Left lung (tissue), 10 donors: ENCODE data around the gene FAM20C. TPM values are rescaled to one million over a fixed set of nuclear protein-coding genes. Genes with fewer than 3 reads are reported as not detected.

Experiments
- ATAC-seq: fragments of 200-7000 bp; cut with Tn5 transposase; one replicate; pipeline ENCODE4 v1.9.1; 2020; ENCODE audit warnings: moderate library complexity
- DNase-seq, 4 donors: peaks; one replicate each; pipeline ENCODE4 v3.0.0-alpha.2; 2013 to 2020
- H3K27ac ChIP-seq, 2 donors: fragments of 200-600 bp; sonication (generic) in 1 of 2; one replicate each; pipeline versions ENCODE4 v1.5.0 to v1.8.0; 2020 to 2021
- H3K27me3 ChIP-seq, 2 donors: fragments of 200-600 bp; sonication (generic) in 1 of 2; one replicate each; pipeline versions ENCODE4 v1.5.0 to v1.8.0; 2020 to 2021
- H3K36me3 ChIP-seq, 2 donors: fragments of 200-600 bp; sonication (generic) in 1 of 2; one replicate each; pipeline versions ENCODE4 v1.5.0 to v1.8.0; 2020 to 2021
- H3K4me1 ChIP-seq, 2 donors: fragments of 200-600 bp; one replicate each; pipeline ENCODE4 v1.8.0; 2021
- H3K4me3 ChIP-seq, 2 donors: fragments of 200-600 bp; sonication (generic) in 1 of 2; one replicate each; pipeline versions ENCODE4 v1.5.0 to v1.8.0; 2020 to 2021; ENCODE audit warnings: mild to moderate bottlenecking in 1 of 2
- H3K9me3 ChIP-seq, 2 donors: fragments of 200-600 bp; sonication (generic) in 1 of 2; one replicate each; pipeline versions ENCODE4 v1.5.0 to v1.8.0; 2020 to 2021
- intact Hi-C, 2 donors: fragments of 100-400 bp; cut with DNase I; formaldehyde crosslinking; loops; one replicate each; pipeline versions ENCODE4 v1.11.2 to v1.14.2; 2022
- polyA plus RNA-seq, 6 donors: library from polyadenylated mRNA; unstranded; fragments of 120-200 nt; gene quantifications; one replicate each; pipeline ENCODE4 v1.2.1, GENCODE V29; 2013; ENCODE audit not compliant: insufficient read length in 6 of 6
- total RNA-seq, 2 donors: library from RNA; stranded (reverse); fragmentation: NEBNext Ultra II Directional; extraction: Animal tissue kit (Norgen Biotek cat#: 25700); gene quantifications; one replicate each; pipeline ENCODE4 v1.2.1, GENCODE V29; 2021
- TF ChIP-seq, protein P1 (sequence below), 2 donors: fragments of 200-600 bp; sonication (generic) in 1 of 2; IDR thresholded peaks; one replicate each; pipeline versions ENCODE4 v1.5.0 to v1.8.0; 2021; ENCODE audit warnings: antibody characterized with exemption in 2 of 2
- donor health status: DM: no; HTN: yes; CAD: no.
- donor health status: DM: no; HTN: no; CAD: no.

Gene FAM20C
- total and polyA plus RNA-seq, 8 donors, result 21.2 to 75.5 (median 31.8) TPM

DNA sequence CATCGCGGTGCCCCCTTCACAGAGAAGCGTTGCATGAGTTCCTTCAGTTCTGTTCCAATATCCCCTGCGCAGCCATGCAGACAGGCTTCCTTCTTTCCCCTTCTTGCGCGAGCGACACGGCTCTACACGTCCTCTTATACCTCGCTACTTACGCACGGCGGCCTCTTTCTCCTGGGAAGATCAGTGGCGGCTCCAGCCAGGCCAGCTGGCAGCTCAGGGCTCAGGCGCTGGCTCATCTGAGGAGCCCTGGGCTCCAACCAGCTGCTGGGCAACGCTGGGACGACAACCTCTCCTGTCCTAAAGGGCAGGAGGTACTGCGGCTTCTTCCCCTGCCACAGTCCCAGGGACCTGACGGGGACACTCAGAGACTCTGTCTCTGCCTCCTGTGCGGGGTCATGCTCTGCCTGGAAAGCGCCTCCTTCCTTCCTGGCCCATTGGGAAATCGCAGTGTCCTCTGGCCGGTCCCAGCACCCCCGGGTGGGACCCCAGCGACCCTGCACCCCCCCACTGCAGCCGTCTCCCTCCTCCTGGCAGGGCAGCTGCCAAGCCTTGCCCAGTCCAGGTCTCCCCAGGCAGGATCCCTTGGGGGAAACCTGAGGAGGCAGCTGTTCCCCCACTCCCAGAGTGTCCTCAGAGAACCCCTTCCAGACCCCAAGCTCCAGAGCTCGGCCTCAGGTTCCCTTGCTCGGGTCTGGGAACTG, 5.0 kb upstream of the FAM20C start:
- Histone ChIP-seq H3K36me3 (no peaks in the 10 kb centered on the region), H3K9me3 (no peaks in the 10 kb centered on the region), H3K27me3 (peaks cover 0 to 37% of the 10 kb centered on the region in 2 donors), H3K27ac (no peak overlapping the region), H3K4me1 (peaks cover 0 to 14% of the 10 kb centered on the region in 2 donors), H3K4me3 (no peak overlapping the region)
- ATAC-seq (peak; percentile 60), DNase-seq (peak in 1 of 4 donors; percentile 79)
- TF ChIP-seq, protein P1, sequence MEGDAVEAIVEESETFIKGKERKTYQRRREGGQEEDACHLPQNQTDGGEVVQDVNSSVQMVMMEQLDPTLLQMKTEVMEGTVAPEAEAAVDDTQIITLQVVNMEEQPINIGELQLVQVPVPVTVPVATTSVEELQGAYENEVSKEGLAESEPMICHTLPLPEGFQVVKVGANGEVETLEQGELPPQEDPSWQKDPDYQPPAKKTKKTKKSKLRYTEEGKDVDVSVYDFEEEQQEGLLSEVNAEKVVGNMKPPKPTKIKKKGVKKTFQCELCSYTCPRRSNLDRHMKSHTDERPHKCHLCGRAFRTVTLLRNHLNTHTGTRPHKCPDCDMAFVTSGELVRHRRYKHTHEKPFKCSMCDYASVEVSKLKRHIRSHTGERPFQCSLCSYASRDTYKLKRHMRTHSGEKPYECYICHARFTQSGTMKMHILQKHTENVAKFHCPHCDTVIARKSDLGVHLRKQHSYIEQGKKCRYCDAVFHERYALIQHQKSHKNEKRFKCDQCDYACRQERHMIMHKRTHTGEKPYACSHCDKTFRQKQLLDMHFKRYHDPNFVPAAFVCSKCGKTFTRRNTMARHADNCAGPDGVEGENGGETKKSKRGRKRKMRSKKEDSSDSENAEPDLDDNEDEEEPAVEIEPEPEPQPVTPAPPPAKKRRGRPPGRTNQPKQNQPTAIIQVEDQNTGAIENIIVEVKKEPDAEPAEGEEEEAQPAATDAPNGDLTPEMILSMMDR (IDR thresholded peaks at IDR 0.05), result no peak
- intact Hi-C loops, result no loop called here

DNA sequence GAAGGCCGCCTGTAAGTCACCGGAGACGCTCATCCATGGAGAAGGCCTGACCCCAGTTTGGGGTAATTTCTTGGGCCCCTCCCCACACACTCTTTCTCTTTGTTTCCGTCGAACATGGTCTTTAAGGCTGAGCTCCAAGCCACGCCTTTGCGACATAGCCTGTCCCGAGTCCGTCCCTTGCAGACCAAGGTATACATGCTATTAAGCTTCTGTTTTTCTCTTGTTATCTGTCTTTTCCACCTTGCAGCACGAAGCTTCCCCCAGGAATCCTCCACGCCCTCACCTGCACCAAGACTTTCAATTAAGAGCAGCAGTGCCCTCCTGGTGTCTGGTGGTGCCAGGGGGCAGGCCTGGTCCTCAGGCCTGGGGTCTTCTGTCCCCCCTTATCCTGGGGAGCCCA, 4.2 kb upstream of the FAM20C start:
- peaks cover 0 to 42% of the 10 kb centered on the region in 2 donors for H3K27me3 ChIP-seq
- no peak overlapping the region for H3K4me3 ChIP-seq
- ATAC-seq (no peak), DNase-seq (no peak)
- no peak overlapping the region for H3K27ac ChIP-seq
- peaks cover 0 to 14% of the 10 kb centered on the region in 2 donors for H3K4me1 ChIP-seq
- TF ChIP-seq, protein P1 (IDR thresholded peaks at IDR 0.05), result no peak
- no peaks in the 10 kb centered on the region for H3K36me3 ChIP-seq
- no peaks in the 10 kb centered on the region for H3K9me3 ChIP-seq
- intact Hi-C loops, result no loop called here

DNA sequence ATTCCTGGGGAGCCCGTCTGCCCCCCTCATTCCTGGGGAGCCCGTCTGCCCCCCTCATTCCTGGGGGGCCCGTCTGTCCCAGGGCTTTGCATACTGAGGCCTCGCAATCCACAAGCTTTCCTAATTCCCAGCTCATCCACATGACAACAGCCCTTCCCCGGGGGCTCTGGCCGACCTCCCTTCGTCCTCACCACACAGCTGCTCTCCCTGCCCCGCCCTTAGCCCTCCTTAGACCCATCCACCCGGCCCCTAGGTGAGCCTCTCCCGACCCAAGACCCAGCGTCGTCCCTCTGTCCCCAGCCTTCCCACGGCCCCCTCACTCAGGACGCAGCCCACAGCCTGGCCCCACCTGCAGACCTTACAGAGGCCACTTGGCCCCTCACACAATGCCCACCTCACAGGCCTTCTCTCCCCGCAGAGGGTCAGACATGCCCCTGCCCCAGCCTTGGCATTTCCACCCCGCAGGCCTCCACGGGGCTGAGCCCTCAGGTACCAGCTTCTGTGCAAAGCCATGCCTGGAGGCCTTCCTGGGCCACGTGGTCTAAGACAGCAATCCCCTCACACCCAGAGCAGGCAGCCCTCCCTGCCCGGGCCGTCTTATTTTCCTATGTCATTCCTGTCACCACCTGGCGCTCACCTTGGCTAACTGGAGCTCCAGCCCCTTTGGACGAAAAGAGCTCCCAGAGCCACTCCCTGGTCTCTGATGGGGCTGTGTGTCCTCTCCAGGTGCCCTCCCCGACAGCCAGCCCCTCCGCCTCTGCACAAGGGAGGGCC, 3.5 kb upstream of the FAM20C start:
- intact Hi-C loops, result no loop called here
- ATAC-seq (no peak), DNase-seq (no peak)
- Histone ChIP-seq H3K9me3 (no peaks in the 10 kb centered on the region), H3K27me3 (peaks cover 0 to 49% of the 10 kb centered on the region in 2 donors), H3K4me1 (peaks cover 0 to 16% of the 10 kb centered on the region in 2 donors), H3K4me3 (no peak overlapping the region), H3K36me3 (no peaks in the 10 kb centered on the region), H3K27ac (no peak overlapping the region)
- TF ChIP-seq, protein P1 (IDR thresholded peaks at IDR 0.05), result no peak

DNA sequence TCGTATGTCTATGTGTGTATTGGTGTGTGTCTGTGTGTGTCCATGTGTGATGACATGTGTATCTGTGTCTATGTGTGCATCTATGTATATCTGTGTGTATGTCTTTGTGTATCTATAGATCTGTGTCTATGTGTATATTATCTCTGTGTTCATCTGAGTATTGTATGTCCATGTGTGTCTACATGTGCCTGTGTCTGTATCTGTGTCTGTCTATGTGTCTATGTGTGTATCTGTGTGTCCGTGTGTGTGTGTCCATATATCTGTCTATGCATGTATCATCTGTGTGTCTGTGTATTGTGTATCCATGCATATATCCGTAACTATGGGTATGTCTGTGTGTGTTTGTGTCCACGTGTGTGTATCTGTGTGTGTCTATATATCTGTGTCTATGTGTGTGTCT, 2.7 kb upstream of the FAM20C start:
- H3K4me1 ChIP-seq, result peaks cover 0 to 24% of the 10 kb centered on the region in 2 donors
- intact Hi-C loops, result no loop called here
- no peak for ATAC-seq
- H3K4me3 ChIP-seq, result no peak overlapping the region
- H3K36me3 ChIP-seq, result no peaks in the 10 kb centered on the region
- no peak overlapping the region for H3K27ac ChIP-seq
- H3K27me3 ChIP-seq, result peaks cover 0 to 57% of the 10 kb centered on the region in 2 donors
- H3K9me3 ChIP-seq, result no peaks in the 10 kb centered on the region
- DNase-seq, result no peak
- TF ChIP-seq, protein P1 (IDR thresholded peaks at IDR 0.05), result no peak

DNA sequence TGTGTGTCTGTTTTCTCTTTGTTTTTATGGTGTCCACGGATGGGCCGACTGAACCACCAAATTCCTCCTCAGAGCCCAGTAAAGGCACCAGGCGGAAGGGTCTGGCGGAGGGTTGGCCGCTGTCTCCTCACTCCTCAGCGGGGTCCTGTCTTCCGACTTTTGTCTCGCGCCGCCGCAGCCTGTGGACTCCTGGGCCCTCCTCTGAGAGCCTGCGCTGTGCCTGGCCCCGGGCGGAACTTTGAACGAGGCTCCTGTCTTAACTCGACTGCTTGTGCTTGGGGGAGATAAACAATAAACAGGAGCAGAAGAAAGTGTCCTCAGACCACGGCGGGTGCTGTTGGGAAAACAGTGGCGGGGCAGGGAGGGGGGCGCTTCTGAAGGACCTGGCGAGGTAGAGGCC, 2.2 kb upstream of the FAM20C start:
- Histone ChIP-seq H3K36me3 (peaks cover 0 to under 1% of the 10 kb centered on the region in 2 donors), H3K4me1 (peaks cover under 1 to 29% of the 10 kb centered on the region in 2 donors), H3K27me3 (peaks cover 0 to 58% of the 10 kb centered on the region in 2 donors), H3K4me3 (no peak overlapping the region), H3K9me3 (no peaks in the 10 kb centered on the region), H3K27ac (no peak overlapping the region)
- TF ChIP-seq, protein P1 (IDR thresholded peaks at IDR 0.05), result no peak
- ATAC-seq, result no peak
- intact Hi-C loops, result no loop called here
- DNase-seq, result no peak
